ENCODE results near the gene GNAQ. TPM values are rescaled to one million over a fixed set of nuclear protein-coding genes. Genes with fewer than 3 reads are reported as not detected.

Gene GNAQ
- total and polyA plus RNA-seq, 2 donors (not counting 1 experiment from before 2014, with no cell fraction given) = 0.60 to 1.4 TPM

DNA sequence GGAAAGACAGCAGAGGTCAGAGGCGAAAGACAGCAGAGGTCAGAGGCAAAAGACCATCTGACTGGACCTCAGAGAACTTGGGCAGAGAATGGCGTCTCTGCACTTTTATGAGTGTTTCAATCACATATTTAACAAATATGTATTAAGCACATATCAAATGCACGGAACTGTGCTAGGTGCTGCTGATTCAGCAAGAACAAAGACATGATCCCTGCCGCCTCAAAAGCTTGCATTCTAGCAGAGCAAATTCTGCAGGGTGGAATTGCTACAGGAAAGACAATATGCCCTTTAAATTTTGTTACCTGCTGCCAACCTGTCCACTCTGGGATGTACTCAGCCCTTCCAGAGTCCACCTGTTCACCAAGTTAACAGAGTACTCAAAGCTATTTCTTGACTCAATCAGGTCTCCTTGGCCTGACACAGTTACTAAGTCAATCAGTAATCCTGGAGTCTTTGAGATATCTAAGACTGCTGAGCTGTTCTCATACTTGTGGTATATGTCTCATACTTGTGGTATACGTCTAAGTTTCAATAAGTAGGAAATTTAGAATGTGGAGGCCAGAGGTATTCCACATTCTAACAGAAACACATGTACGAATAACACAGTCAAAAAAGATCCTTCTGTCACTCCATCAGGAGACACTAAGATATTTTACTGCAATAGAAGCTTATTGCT, 131.8 kb downstream of the GNAQ start:
- H3K4me1 Mint-ChIP-seq = no peaks in the 10 kb centered on the region
- ATAC-seq (ENCODE audit: low read depth) (no peak), DNase-seq (no peak)
- H2AFZ ChIP-seq (ENCODE audit: insufficient read depth, low read depth, low read length, poor library complexity, severe bottlenecking) = no peak overlapping the region
- no peaks in the 10 kb centered on the region for H3K36me3 ChIP-seq (replicated peaks in 1 of 2; ENCODE audit: control extremely low read depth in 1 of 2, control insufficient read depth in 1 of 2, extremely low read depth in 1 of 2, insufficient read depth in 2 of 2, low read length in 1 of 2)
- 96% methylated on average over 2 of the region's 6 CpGs for WGBS (ENCODE audit: insufficient coverage)
- H3K4me2 ChIP-seq (replicated peaks; ENCODE audit: low read depth, low read length, poor library complexity, severe bottlenecking) = no peak overlapping the region
- no peaks in the 10 kb centered on the region for H3K9me3 Mint-ChIP-seq (ENCODE audit: insufficient read depth)
- ChIA-PET POLR2A (no interaction called here), CTCF (no interaction called here)
- H3K27me3 ChIP-seq (replicated peaks in 1 of 4; ENCODE audit: control extremely low read depth in 1 of 4, control insufficient read depth in 3 of 4, insufficient read depth in 4 of 4, low read length in 3 of 4) = no peaks in the 10 kb centered on the region
- no peak overlapping the region for H3K4me3 Mint-ChIP-seq
- no peaks in the 10 kb centered on the region for H3K79me2 ChIP-seq (ENCODE audit: control insufficient read depth, insufficient read depth, low read length)
- no peak overlapping the region for H3K27ac ChIP-seq (ENCODE audit: low read length in 2 of 2)
- no peaks in the 10 kb centered on the region for H3K4me1 ChIP-seq (ENCODE audit: control insufficient read depth in 2 of 2, insufficient read depth in 2 of 2, low read length in 2 of 2)
- TF ChIP-seq, protein P1, sequence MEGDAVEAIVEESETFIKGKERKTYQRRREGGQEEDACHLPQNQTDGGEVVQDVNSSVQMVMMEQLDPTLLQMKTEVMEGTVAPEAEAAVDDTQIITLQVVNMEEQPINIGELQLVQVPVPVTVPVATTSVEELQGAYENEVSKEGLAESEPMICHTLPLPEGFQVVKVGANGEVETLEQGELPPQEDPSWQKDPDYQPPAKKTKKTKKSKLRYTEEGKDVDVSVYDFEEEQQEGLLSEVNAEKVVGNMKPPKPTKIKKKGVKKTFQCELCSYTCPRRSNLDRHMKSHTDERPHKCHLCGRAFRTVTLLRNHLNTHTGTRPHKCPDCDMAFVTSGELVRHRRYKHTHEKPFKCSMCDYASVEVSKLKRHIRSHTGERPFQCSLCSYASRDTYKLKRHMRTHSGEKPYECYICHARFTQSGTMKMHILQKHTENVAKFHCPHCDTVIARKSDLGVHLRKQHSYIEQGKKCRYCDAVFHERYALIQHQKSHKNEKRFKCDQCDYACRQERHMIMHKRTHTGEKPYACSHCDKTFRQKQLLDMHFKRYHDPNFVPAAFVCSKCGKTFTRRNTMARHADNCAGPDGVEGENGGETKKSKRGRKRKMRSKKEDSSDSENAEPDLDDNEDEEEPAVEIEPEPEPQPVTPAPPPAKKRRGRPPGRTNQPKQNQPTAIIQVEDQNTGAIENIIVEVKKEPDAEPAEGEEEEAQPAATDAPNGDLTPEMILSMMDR (IDR thresholded peaks at IDR 0.05) = no peak
- no peak for TF ChIP-seq EZH2 (IDR thresholded peaks at IDR 0.05; ENCODE audit: borderline replicate concordance, insufficient read depth, low read depth, low read length, poor library complexity, severe bottlenecking)
- H3K9me3 ChIP-seq (ENCODE audit: control extremely low read depth in 1 of 3, control insufficient read depth in 2 of 3, insufficient read depth in 1 of 3, low read length in 2 of 3) = no peaks in the 10 kb centered on the region
- no peak overlapping the region for H3K27ac Mint-ChIP-seq
- no peaks in the 10 kb centered on the region for H4K20me1 ChIP-seq (ENCODE audit: control insufficient read depth, insufficient read depth, low read length, poor library complexity, severe bottlenecking)
- no peak overlapping the region for H3K4me3 ChIP-seq (ENCODE audit: control extremely low read depth in 1 of 5, extremely low read depth in 1 of 5, insufficient read depth in 1 of 5, low read depth in 2 of 5, low read length in 4 of 5)
- H3K9ac ChIP-seq (ENCODE audit: low read length) = no peak overlapping the region
- intact Hi-C loops (cut with micrococcal nuclease) = no loop called here
- H3K27me3 Mint-ChIP-seq = peaks cover 20% of the 10 kb centered on the region

GRCh38 chr9:77898864-77899263, 132.7 kb downstream of the GNAQ start:
- no CpG with 5 or more reads among the region's 3 CpGs for WGBS (ENCODE audit: insufficient coverage)
- H3K79me2 ChIP-seq (ENCODE audit: control insufficient read depth, insufficient read depth, low read length) = no peaks in the 10 kb centered on the region

More at GRCh38 chr9:77898864-77899263, 132.7 kb downstream of the GNAQ start:
- H3K4me3 Mint-ChIP-seq = no peak overlapping the region
- no peaks in the 10 kb centered on the region for H3K9me3 Mint-ChIP-seq (ENCODE audit: insufficient read depth)
- TF ChIP-seq EZH2 (IDR thresholded peaks at IDR 0.05; ENCODE audit: borderline replicate concordance, insufficient read depth, low read depth, low read length, poor library complexity, severe bottlenecking) = no peak
- TF ChIP-seq, protein P1 (IDR thresholded peaks at IDR 0.05) = no peak
- Histone ChIP-seq H2AFZ (ENCODE audit: insufficient read depth, low read depth, low read length, poor library complexity, severe bottlenecking) (no peak overlapping the region), H3K4me1 (ENCODE audit: control insufficient read depth in 2 of 2, insufficient read depth in 2 of 2, low read length in 2 of 2) (no peaks in the 10 kb centered on the region), H3K27ac (ENCODE audit: low read length in 2 of 2) (no peak overlapping the region), H3K9me3 (ENCODE audit: control extremely low read depth in 1 of 3, control insufficient read depth in 2 of 3, insufficient read depth in 1 of 3, low read length in 2 of 3) (no peaks in the 10 kb centered on the region), H3K36me3 (replicated peaks in 1 of 2; ENCODE audit: control extremely low read depth in 1 of 2, control insufficient read depth in 1 of 2, extremely low read depth in 1 of 2, insufficient read depth in 2 of 2, low read length in 1 of 2) (no peaks in the 10 kb centered on the region), H3K4me2 (replicated peaks; ENCODE audit: low read depth, low read length, poor library complexity, severe bottlenecking) (no peak overlapping the region), H3K9ac (ENCODE audit: low read length) (no peak overlapping the region), H3K27me3 (replicated peaks in 1 of 4; ENCODE audit: control extremely low read depth in 1 of 4, control insufficient read depth in 3 of 4, insufficient read depth in 4 of 4, low read length in 3 of 4) (no peaks in the 10 kb centered on the region), H4K20me1 (ENCODE audit: control insufficient read depth, insufficient read depth, low read length, poor library complexity, severe bottlenecking) (no peaks in the 10 kb centered on the region), H3K4me3 (ENCODE audit: control extremely low read depth in 1 of 5, extremely low read depth in 1 of 5, insufficient read depth in 1 of 5, low read depth in 2 of 5, low read length in 4 of 5) (no peak overlapping the region)
- no peak for ATAC-seq (ENCODE audit: low read depth)
- CTCF ChIA-PET = interaction anchor here (1.1 kb wide), 1 partner anchor 28 kb away, joined by 3 read pairs; no protein-coding TSS in a partner anchor
- H3K4me1 Mint-ChIP-seq = no peaks in the 10 kb centered on the region
- POLR2A ChIA-PET = no interaction called here
- no peak overlapping the region for H3K27ac Mint-ChIP-seq
- DNase-seq = no peak
- peaks cover 18% of the 10 kb centered on the region for H3K27me3 Mint-ChIP-seq
- intact Hi-C loops (cut with micrococcal nuclease) = no loop called here

Measured in B cell (primary cell).